NOMO-1 treated with DMSO at 0.1 percent for 48 hours (cell line): ENCODE results near the gene HEPACAM.
"Not testable (repeated sequence)": the region's sequence is repeated elsewhere in the genome, so short reads cannot be mapped to it uniquely, and the experiment has no call there.

Source experiments
- DNase-seq: peaks from one replicate; lab custom pipeline; 2025; ENCODE audit not compliant: unreplicated experiment; lab: John Stamatoyannopoulos, UW

HEPACAM gene, protein sequence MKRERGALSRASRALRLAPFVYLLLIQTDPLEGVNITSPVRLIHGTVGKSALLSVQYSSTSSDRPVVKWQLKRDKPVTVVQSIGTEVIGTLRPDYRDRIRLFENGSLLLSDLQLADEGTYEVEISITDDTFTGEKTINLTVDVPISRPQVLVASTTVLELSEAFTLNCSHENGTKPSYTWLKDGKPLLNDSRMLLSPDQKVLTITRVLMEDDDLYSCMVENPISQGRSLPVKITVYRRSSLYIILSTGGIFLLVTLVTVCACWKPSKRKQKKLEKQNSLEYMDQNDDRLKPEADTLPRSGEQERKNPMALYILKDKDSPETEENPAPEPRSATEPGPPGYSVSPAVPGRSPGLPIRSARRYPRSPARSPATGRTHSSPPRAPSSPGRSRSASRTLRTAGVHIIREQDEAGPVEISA

DNA sequence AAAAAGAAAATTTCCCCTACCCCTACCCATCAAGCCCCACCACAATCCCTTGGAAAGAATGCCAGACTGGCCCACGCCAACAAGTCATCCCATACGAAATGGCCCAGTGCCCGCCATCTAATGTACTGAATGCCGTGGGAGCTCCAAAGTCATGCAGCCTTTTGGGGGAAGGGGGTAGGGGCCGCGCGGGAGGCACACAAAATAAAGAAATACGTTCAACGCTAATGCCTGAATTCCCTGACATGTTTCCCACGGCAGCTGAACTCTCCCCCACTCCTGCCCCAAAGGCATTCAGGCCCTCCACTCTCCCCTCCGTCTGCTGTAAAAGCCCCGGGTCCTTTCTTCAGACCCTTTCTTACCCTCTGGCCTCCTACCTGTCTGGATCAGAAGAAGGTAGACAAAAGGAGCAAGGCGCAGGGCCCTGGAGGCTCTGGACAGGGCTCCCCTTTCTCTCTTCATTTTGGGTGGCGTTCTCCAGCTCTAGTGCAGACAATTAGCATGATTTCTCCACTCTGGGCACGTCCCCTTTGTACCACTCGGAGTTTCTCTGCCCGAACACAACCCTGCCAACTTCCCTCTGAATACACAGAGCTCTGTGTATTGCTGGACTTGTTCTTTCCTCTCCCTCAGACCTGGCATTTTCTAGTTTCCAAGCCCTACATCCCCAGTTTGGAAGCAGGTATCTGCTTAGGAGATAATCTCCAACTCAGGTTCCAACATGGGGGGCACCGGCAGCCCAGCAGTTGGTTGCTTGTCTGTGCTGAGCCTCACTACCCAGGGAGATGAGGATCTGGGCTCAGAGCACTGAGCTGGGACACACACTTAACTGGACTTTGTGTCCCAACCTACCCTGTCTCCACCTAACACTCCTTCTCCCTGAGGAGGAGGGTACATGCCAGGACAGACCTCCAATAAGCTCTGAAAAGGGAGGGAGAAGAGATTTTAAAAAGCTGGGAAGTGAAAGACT lies at the start of gene HEPACAM:
Gene HEPACAM (minus strand): TSS at position 500 of the 967 bp plus-strand sequence. CDS start 41 bp downstream, at position 459.
- no peak for DNase-seq

DNA sequence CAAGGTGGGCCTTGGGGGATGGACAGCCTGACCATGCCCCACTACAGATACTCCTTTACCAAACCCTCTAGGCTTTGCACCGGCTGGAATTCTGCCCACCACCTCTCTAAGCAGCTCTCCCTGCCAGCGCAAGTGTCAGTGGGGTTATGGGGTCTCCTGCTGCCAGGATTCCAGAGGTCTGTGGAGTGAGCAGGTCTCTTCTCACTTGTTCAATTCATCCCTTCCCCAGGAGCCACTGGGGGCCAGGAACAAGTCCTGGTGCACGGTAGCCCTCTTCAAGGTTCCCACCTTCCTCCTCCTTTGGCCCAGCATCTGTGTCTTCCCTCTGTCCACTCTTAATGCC lies 48.6 kb upstream of the HEPACAM start:
- no peak for DNase-seq

DNA sequence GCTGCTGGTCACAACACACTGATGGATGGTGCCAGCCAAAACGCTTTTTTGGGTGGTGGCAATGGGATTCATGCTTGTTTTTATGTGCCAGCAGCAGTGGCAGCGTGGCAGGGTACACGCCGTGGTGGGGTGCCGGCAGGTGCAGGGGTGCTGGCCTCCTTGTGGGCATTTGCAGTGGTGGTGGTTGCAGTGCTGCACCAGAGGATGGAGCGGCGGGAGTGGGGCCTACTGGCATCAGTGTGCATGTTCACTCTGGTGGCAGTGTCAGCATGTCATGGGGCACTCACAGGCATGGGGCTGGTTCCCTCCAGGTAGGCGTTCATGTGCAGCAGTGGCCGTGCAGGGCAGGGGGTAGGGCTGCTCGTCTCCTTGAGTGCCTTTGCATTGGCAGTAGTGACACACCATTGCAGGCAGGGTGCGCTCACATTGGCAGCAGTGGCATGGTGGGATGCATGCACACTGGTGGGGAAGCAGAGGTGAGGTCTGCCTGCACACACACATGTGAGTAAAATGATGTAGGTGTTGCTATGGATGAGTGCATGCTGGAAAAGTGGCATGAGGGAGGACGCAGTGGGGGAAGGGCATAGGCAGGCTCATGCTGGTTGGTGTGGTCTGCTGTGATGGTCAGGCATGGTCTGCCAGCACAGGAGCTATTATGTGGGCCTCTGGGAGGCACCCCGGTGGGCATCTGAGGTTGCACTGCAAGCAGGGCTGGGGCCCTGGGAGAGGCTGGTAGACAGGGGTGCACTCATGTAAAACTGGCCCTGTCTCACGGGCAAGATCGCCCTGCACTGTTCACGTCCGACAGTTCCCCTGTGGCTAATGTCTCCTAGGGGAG lies 48.0 kb upstream of the HEPACAM start:
- DNase-seq = no peak

DNA sequence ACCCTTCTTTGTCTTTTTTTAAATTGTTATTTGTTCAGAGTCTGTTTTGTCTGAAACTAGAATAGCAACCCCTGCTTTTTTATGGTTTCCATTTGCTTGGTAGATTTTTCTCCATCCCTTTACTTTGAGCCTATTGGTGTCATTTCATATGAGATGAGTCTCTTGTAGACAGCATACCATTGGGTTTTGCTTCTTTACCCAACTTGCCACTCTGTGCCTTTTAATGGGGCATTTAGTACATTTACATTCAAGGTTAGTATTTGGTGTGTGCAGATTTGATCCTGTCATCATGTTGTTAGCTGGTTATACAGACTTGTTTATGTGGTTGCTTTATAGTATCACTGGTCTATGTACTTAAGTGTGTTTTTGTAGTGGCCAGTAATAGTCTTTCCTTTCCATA lies 46.2 kb upstream of the HEPACAM start:
- no peak for DNase-seq

DNA sequence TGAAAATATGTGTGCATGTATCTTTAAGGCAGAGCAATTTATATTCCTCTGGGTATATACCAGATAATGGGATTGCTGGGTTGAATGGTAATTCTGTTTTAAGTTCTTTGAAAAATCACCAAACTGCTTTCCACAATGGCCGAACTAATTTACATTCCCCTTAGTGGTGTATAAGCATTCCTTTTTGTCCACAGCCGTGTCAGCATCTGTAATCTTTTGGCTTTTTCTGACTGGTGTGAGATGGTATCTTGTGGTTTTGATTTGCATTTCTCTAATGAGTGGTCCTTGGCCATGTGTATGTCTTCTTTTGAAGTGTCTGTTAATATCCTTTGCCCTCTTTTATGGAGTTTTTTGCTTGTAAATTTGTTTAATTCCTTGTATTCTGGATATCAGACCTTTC lies 42.5 kb upstream of the HEPACAM start:
- DNase-seq = no peak

DNA sequence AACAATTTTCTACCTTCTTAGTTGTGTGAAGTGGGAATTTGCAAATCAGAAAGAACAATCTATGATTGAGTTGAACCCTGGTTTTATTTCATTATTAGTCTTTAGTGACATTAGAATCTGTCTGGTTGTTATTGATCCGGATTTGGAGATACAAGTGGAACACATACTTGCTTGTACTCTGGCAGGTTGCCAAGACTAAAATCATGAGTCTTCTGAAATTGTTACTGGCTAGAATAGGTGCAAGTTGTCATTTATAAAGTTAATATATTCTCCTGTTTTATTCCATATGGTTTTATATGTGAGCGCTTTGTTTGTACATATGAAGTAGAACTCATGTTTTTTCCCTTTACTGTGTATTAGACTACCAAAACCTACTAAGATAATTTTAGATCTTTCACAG lies 41.2 kb upstream of the HEPACAM start:
- DNase-seq = no peak

DNA sequence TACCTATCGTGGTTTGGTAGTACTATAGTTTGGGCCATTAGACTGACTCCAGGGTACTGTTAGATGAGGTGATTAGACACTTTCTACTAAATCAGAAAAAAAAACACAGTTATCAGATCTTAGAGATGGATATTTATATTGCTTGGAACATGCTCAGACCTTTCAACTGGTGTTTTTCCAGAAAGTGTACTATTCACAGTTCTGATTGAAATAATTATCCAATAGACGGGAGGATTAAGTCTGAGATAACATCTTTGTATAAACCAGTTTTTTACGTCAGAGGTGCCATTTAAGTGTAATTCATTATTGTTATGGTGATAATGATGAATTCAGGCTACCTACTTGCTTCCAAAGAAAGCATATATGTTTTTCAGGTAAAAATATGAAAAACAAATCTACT lies 40.7 kb upstream of the HEPACAM start:
- DNase-seq = no peak

DNA sequence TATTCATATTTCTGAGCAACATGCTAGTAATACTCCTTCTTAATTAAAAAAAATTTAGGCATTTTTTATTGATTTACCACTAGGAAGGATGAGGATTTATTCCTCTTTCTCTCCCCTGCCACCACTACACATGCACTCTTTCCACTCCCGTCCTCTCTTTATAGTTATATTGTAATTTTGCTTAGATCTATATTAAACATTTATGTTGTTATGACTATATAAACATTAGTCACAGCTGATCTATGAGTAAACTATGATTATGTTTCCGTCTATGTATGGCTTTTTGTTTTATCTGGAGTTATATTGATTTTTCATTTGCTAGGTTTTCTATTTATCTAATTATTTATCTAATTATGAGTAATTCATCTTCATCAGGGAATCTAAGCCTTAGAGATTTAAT lies 36.0 kb upstream of the HEPACAM start:
- DNase-seq = no peak

DNA sequence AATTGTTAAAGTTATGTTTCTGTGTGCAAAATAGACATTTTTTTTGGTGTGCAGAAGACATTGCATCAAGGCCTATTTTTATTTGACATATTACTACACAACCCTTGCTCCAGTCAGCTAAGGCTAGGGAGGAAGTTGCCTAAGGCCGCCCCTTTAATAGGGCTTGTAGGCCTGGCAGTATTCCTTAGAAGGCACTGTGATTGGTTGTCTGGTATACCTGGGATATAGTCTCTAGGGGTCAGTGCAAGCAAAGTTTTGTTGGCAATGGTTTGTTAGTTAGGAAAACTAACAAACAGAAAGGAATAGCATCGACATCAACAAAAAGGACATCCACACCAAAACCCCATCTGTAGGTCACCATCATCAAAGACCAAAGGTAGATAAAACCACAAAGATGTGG lies 35.1 kb upstream of the HEPACAM start:
- DNase-seq = peak; percentile 86

DNA sequence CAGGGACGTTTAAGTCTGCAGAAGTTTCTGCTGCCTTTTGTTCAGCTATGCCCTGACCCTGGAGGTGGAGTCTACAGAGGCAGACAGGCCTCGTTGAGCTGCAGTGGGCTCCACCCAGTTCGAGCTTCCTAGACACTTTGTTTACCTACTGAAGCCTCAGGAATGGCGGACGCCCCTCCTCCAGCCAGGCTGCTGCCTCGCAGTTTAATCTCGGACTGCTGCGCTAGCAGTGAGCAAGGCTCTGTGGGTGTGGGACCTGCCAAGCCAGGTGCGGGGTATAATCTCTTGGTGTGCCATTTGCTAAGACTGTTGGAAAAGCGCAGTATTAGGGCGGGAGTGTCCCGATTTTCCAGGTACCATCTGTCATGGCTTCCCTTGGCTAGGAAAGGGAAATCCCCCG lies 32.4 kb upstream of the HEPACAM start:
- not testable (repeated sequence) for DNase-seq

DNA sequence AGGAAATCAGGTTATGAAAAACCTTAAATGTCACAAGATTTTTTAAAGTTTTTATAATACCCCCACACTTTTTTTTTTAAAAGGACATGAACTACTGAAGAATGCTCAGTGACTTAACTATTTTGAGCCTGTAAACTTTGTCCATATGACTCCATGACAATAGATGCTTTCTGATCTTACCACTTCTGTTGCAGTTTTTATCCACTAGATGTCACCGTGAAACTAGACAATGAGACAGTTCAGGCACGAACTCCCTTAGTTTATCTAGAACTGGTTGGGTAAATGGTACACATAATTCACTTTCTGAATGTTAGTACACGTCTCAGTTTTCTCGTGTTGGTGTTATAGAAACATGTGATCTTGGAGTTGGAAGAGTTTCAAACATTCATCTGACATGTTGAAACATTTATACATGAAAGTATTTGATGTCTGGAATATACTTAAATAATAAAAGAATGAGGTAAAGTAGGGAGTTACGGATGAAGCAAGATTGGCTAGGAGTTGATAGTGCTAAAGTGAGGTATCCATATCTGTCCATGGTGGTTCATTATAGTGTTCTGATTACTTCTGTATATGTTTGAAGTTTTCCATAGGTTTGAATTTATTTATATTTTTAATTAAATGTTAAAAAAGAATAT lies 26.2 kb upstream of the HEPACAM start:
- DNase-seq = peak; percentile 79

DNA sequence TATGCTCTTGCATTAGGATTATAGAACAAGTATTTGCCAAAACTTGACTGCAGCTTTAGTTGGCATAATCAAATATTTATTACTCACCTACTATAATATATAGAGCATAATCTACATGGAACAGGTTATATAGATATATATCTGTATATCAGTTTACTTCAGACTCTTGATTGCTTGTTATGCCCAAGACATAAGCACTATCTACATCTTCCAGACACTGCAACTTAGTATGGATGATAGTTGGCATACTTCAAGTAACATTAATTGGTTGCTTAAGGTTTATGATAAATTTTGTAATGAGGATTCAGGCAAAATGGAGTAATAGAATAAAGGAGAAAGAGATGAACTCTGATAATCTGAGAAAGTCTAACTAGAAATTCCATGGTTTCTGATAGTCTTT lies 19.2 kb upstream of the HEPACAM start:
- no peak for DNase-seq

DNA sequence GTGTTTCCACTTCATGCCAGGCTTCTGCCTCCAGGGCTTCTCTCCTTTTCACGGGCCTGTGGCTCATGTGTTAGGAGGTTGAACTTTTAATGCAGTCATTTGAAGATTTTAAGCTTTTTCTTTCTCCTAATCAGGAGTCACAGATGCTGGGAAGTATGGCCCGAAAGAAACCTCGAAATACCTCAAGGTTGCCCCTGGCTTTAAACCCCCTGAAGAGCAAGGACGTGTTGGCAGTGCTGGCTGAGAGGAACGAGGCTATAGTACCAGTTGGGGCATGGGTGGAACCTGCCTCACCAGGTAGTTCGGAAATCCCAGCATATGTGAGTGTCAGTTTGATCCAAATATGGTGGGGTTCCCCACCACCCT lies 18.7 kb upstream of the HEPACAM start:
- DNase-seq = no peak

DNA sequence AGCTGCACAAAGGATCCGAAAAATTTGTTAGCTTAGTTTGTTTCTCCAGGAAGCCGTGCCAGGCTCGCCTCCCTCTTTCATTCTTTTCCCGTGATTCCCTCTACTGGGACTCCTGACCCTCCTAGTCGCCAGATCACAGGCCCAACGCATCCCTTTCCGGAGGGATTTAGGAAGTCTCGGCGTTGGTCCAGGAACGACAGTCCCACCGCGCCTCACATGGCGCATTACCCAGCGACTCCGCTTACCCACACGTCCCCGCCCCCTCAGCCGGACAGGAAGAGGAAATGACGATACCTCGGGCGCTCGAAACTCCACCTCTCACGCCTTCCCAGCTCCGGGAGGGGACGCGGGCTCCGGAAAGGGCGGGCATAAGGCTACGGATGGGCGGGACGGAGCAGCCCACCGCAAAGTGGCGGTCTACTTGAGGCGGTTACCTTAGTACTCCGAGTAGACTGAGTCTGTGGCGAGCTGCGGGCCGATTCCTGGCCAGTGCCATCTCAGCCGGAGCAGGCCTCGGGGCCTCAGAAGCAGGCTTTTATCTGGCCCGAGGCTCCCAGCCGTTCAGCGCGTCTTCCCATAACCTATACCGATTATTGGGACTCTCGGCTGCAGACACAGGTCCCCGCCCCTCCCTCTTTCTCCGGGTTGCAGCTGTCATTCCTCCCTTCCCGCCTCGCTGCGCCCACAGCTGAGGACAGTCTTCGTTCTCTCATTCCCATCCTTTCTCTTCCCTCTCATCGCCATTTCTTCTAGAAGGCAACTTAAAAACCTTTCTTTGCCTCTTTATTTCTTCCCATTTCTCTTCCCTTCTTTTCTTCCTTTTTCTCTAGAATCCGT lies 18.1 kb upstream of the HEPACAM start, which contains the start of gene CCDC15:
Gene CCDC15 (plus strand): TSS at position 450 of the 837 bp plus-strand sequence. CDS start 531 bp downstream, outside the sequence.
- peak; percentile 97 for DNase-seq

DNA sequence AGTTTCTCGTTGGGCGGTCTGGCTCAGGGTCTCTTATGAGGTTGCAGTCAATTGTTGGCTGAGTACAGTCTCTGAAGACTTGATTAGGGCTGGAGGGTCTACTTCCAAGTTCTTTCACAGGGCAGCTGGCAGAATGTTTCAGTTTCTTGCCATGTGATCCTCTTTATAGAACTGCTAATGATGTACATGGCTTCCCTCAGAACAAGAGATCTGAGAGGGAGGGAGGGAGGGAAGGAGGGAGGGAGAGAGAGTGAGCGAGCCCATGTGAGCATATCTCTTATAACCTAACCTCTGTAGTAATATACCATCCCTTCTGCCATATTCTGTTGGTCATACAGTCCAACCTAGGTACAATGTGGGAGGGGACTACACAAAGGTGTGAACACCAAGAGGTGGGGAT lies 15.5 kb upstream of the HEPACAM start:
- no peak for DNase-seq

DNA sequence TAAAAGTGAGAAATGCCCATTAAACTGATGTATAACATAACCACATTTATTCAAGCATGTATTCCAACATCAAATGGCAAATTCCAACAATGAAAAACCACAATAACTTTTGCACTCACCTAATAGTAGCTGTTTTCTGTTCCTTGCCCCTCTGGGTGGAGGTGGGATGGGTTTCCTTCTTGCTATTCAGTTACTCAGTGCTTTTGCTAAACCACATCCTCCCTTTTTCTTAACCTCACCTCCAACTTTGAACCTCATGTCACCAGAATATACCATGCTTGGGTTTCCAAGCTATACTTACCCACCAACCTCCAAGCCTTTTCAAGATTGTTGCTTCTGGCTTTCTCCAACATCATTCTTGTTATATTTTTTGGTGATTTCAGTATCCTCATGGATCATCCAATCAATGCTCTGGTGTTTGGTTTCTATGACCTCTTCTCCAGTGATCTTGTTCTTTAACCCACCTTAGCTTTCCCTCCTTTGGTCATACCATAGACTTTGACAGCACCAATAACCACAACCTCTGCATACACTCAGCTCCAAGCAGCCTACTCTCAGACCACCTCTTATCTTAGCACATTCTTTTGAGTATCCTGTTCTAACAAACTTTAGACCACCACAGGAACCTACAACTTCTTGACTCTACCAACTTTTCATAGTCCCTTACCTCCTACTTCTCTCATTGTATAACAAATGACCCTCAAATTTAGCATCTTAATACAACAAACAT lies 14.9 kb upstream of the HEPACAM start:
- no peak for DNase-seq

DNA sequence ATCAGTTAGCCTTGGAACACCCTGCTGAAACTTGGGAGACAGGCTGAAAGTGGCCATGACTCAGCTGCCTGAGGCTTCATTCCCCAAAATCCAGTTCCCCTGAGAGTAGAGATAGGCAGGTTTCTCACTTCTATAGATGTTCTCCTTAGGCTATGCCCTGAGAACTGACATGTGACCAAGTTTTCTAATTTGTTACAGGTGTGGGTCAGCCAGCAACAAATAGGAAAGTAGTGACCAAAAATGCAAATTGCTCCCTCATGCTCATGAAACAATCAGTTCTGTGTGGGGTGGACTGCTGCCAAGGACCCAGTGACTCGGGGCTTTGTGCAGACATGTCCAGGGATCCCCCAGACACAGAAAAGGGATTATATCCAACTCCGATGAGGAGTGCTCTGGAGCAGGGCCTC lies 10.9 kb upstream of the HEPACAM start:
- no peak for DNase-seq

DNA sequence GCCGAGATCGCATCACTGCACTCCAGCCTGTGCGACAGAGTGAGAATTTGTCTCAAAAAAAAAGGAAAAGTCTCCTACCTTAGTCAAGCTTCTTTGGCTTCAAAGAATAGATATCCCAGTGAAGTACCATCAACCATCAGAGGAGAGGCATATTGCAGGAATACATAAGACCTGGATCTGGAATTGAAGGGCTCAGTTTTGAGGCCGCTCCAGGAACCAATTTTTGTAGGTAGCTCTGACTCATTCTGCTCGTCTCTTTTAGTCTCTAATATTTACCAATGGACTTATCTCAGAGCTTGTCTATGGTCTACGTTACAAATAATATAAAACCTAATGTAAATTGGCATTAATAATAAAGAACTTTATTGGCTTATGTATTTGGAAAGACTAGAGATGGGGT lies 10.0 kb upstream of the HEPACAM start:
- DNase-seq = no peak

DNA sequence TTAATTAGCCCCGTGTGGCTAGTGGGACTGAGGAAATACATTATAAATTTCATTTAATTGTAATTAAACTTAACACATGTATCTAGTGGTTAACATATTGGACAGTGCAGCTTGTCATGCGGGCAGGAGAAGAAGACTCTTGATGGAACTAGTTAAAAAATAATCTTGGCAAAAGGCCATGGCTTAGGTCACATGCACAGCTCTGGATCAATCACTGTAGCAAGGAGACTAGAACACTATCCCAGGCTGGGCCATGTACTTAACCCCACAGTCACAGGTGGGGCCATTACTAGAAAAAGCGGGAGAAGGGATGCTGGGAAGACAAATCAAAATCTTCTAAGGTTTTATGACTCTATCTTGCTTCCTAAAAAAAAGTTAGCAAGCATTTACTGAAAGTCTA lies 8.7 kb upstream of the HEPACAM start:
- DNase-seq = no peak
